H1 (cell line): ENCODE data around the gene PPP1CC. TPM values are rescaled to one million over a fixed set of nuclear protein-coding genes. Genes with fewer than 3 reads are reported as not detected.

ENCODE experiments used
- BCL11A ChIP-seq, 2 experiments: IDR thresholded peaks; one replicate each; pipeline ENCODE4 v1.6.1; 2011; ENCODE audit warnings: low read depth in 2 of 2, low read length in 2 of 2, mild to moderate bottlenecking in 2 of 2
- CEBPB ChIP-seq: IDR thresholded peaks from 2 replicates; pipeline ENCODE4 v1.6.1; 2012; ENCODE audit warnings: low read depth, low read length
- CHD7 ChIP-seq: fragments of 300-600 bp; sonication (generic); IDR thresholded peaks from 2 replicates; pipeline ENCODE4 v1.7.1; 2012; ENCODE audit warnings: low read length, moderate library complexity, mild to moderate bottlenecking, inconsistent platforms; ENCODE audit not compliant: insufficient replicate concordance
- TBP ChIP-seq: IDR thresholded peaks from 2 replicates; pipeline ENCODE4 v1.6.1; 2011; ENCODE audit warnings: low read depth, low read length, improper control_type of control experiment
- YY1 ChIP-seq: IDR thresholded peaks from 2 replicates; pipeline ENCODE4 v1.6.1; 2011; ENCODE audit warnings: low read depth, mild to moderate bottlenecking, low read length
- polyA plus RNA-seq, 7 experiments: library from polyadenylated mRNA; depleted of rRNA in 3 of 7; stranded (reverse) in 5 of 7; unstranded in 2 of 7; fragments of >200 nt in 5 of 7; fragments of 200-250 nt in 2 of 7; gene quantifications; 1 replicate in 5 of 7; 2 replicates in 1 of 7; 4 replicates in 1 of 7; pipeline versions ENCODE4 v1.2.1 to v1.2.3, GENCODE V29; 2011 to 2013; ENCODE audit warnings: missing spikeins in 2 of 7, mixed read lengths in 2 of 7
- total RNA-seq: library from RNA; stranded (reverse); fragmentation: NEBNext Ultra II Directional; extraction: Animal tissue kit (Norgen Biotek cat#: 25700); gene quantifications from 2 replicates; pipeline ENCODE4 v1.2.1, GENCODE V29; 2021

PPP1CC gene
- total and polyA plus RNA-seq, 2 of the 8 experiments (the other 6 are each of a cell fraction or from before 2014, with no cell fraction given) = 193 to 350 TPM

GRCh38 chr12:110778833-110779577 is 36.3 kb upstream of the PPP1CC start (continued):
- TF ChIP-seq CEBPB (no peak), TBP (no peak), YY1 (no peak), CHD7 (no peak), BCL11A (IDR thresholded peaks at IDR 0.05; ENCODE audit: low read depth in 2 of 2, low read length in 2 of 2) (no peak)
- TF ChIP-seq, all 59 proteins: peak for 0
